ENCODE results near the gene FOS.

GRCh38 chr14:75281654-75282019 is 3.0 kb downstream of the FOS start:
- TF ChIP-seq, protein P1, sequence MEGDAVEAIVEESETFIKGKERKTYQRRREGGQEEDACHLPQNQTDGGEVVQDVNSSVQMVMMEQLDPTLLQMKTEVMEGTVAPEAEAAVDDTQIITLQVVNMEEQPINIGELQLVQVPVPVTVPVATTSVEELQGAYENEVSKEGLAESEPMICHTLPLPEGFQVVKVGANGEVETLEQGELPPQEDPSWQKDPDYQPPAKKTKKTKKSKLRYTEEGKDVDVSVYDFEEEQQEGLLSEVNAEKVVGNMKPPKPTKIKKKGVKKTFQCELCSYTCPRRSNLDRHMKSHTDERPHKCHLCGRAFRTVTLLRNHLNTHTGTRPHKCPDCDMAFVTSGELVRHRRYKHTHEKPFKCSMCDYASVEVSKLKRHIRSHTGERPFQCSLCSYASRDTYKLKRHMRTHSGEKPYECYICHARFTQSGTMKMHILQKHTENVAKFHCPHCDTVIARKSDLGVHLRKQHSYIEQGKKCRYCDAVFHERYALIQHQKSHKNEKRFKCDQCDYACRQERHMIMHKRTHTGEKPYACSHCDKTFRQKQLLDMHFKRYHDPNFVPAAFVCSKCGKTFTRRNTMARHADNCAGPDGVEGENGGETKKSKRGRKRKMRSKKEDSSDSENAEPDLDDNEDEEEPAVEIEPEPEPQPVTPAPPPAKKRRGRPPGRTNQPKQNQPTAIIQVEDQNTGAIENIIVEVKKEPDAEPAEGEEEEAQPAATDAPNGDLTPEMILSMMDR (conservative IDR thresholded peaks at IDR 0.05; ENCODE audit: low read depth in 2 of 2) = no peak
- TF ChIP-seq POLR2AphosphoS5 (IDR thresholded peaks at IDR 0.05; ENCODE audit: low read depth) = no peak

Measured in GM23338 (cell line).